ENCODE results near the gene ERF.
A peak's percentile ranks its signal among the peaks of the same experiment; 100 is the strongest.

GRCh38 chr19:42281146-42281826 lies 26.4 kb upstream of the ERF start:
- TF ChIP-seq CTCF (IDR thresholded peaks at IDR 0.05) (peak in 2 of 4 experiments; percentile 22 to 25), POLR2A (IDR thresholded peaks at IDR 0.05) (peak; percentile 41), POLR2AphosphoS5 (IDR thresholded peaks at IDR 0.05) (peak; percentile 45)
